Stimulated activated CD8-positive, alpha-beta memory T cell treated with anti-CD3 and anti-CD28 coated beads, Interleukin-2, amount 100 ng/mL, for 1 hour (primary cell): ENCODE results near the gene CMTM2.
"Not testable (repeated sequence)": the region's sequence is repeated elsewhere in the genome, so short reads cannot be mapped to it uniquely, and the experiment has no call there.

Experiments used
- DNase-seq, 2 donors: peaks; one replicate each; pipeline ENCODE4 v3.0.0-alpha.2; 2020; ENCODE audit warnings: low read depth in 2 of 2

Gene CMTM2

GRCh38 chr16:66552286-66553177, 26.7 kb upstream of the CMTM2 start, which contains the start of gene CKLF:
Gene CKLF, plus strand, starts transcription at chr16:66552576. Its CDS starts 140 bp downstream, at chr16:66552716.
- DNase-seq, result peak; percentile 82 to 84

GRCh38 chr16:66553223-66553622, 26.0 kb upstream of the CMTM2 start:
- DNase-seq, result no peak

GRCh38 chr16:66554021-66554420, 25.2 kb upstream of the CMTM2 start:
- DNase-seq, result no peak

GRCh38 chr16:66554495-66554894, 24.8 kb upstream of the CMTM2 start:
- DNase-seq, result no peak

- DNase-seq, result no peak
These were observed 19.2 kb upstream of the CMTM2 start for GRCh38 chr16:66560107-66560506.

GRCh38 chr16:66561381-66562080, 17.7 kb upstream of the CMTM2 start:
- no peak for DNase-seq

GRCh38 chr16:66562409-66562808, 16.9 kb upstream of the CMTM2 start:
- no peak for DNase-seq

GRCh38 chr16:66562986-66563385, 16.3 kb upstream of the CMTM2 start:
- DNase-seq, result no peak

- no peak for DNase-seq
These were observed 15.5 kb upstream of the CMTM2 start for GRCh38 chr16:66563574-66564334.

GRCh38 chr16:66566051-66566901, 13.0 kb upstream of the CMTM2 start, which contains the start of gene CMTM1:
Gene CMTM1, plus strand, starts transcription at chr16:66566439. Its CDS starts 75 bp downstream, at chr16:66566514.
- DNase-seq, result no peak

GRCh38 chr16:66567270-66567669, 12.0 kb upstream of the CMTM2 start:
- not testable (repeated sequence) for DNase-seq

GRCh38 chr16:66568355-66568754, 10.9 kb upstream of the CMTM2 start:
- DNase-seq, result no peak

- DNase-seq, result no peak
These were observed 10.1 kb upstream of the CMTM2 start for GRCh38 chr16:66569131-66569530.

- DNase-seq, result no peak
These were observed 9.3 kb upstream of the CMTM2 start for GRCh38 chr16:66569827-66570405.

GRCh38 chr16:66572356-66572755, 6.9 kb upstream of the CMTM2 start:
- no peak for DNase-seq

GRCh38 chr16:66574081-66574480, 5.2 kb upstream of the CMTM2 start:
- DNase-seq, result no peak

GRCh38 chr16:66574531-66574930, 4.7 kb upstream of the CMTM2 start:
- DNase-seq, result no peak

- no peak for DNase-seq
These were observed 4.2 kb upstream of the CMTM2 start for GRCh38 chr16:66575060-66575459.

GRCh38 chr16:66576296-66576695, 3.0 kb upstream of the CMTM2 start:
- no peak for DNase-seq

- DNase-seq, result no peak
These were observed 1.4 kb downstream of the CMTM2 start for GRCh38 chr16:66580605-66581209.
